Spleen (tissue), 11 donors: ENCODE results near the gene SLC22A3. TPM values are rescaled to one million over a fixed set of nuclear protein-coding genes. Genes with fewer than 3 reads are reported as not detected.

ENCODE experiments used
- DNase-seq: peaks from one replicate; pipeline ENCODE4 v3.0.0-alpha.2; 2020
- H3K27ac ChIP-seq, 8 donors: fragments of 200-600 bp; sonication (generic) in 7 of 8; 1 replicate in 4 of 8; 2 replicates in 4 of 8; pipeline versions ENCODE4 v1.5.0 to v1.8.0; 2016 to 2021; ENCODE audit warnings: inconsistent platforms in 4 of 8, mild to moderate bottlenecking in 4 of 8, moderate library complexity in 1 of 8
- H3K27me3 ChIP-seq, 7 donors: fragments of 200-600 bp; sonication (generic) in 6 of 7; replicated peaks in 1 of 7; 1 replicate in 4 of 7; 2 replicates in 3 of 7; pipeline versions ENCODE4 v1.5.0 to v1.8.0; 2016 to 2021; ENCODE audit warnings: inconsistent platforms in 3 of 7, mild to moderate bottlenecking in 1 of 7
- H3K36me3 ChIP-seq, 6 donors: fragments of 200-600 bp; sonication (generic) in 5 of 6; 1 replicate in 4 of 6; 2 replicates in 2 of 6; pipeline versions ENCODE4 v1.5.0 to v1.8.0; 2016 to 2021; ENCODE audit warnings: inconsistent platforms in 2 of 6
- H3K4me1 ChIP-seq, 6 donors: fragments of 200-600 bp; sonication (generic) in 5 of 6; 1 replicate in 3 of 6; 2 replicates in 3 of 6; pipeline versions ENCODE4 v1.5.0 to v1.8.0; 2016 to 2021; ENCODE audit warnings: inconsistent platforms in 3 of 6
- H3K4me3 ChIP-seq, 8 donors: fragments of 200-600 bp; sonication (generic) in 7 of 8; 1 replicate in 4 of 8; 2 replicates in 4 of 8; pipeline versions ENCODE4 v1.5.0 to v1.8.0; 2016 to 2021; ENCODE audit warnings: inconsistent platforms in 4 of 8, mild to moderate bottlenecking in 4 of 8, moderate library complexity in 2 of 8
- H3K9me3 ChIP-seq, 8 donors: fragments of 200-600 bp; sonication (generic) in 7 of 8; 1 replicate in 4 of 8; 2 replicates in 4 of 8; pipeline versions ENCODE4 v1.5.0 to v1.8.0; 2016 to 2021; ENCODE audit warnings: inconsistent platforms in 4 of 8
- CTCF ChIP-seq, 11 experiments: fragments of 200-600 bp in 7 of 11; fragments of 450-650 bp in 4 of 11; sonication (generic) in 4 of 11; IDR thresholded peaks in 8 of 11; conservative IDR thresholded peaks in 3 of 11; 1 replicate in 7 of 11; 2 replicates in 4 of 11; pipeline versions ENCODE4 v1.4.0 to v1.8.0; 2016 to 2021; ENCODE audit warnings: antibody characterized with exemption in 11 of 11, inconsistent platforms in 4 of 11, mild to moderate bottlenecking in 1 of 11
- POLR2A ChIP-seq, 3 donors: fragments of 450-650 bp; IDR thresholded peaks; one replicate each; pipeline ENCODE4 v1.5.1; 2017; ENCODE audit warnings: antibody characterized with exemption in 3 of 3, mild to moderate bottlenecking in 1 of 3
- POLR2AphosphoS5 ChIP-seq, 3 donors: sonication (generic); formaldehyde crosslinking; IDR thresholded peaks; one replicate each; pipeline ENCODE4 v1.5.1; 2017; ENCODE audit warnings: antibody characterized with exemption in 3 of 3
- WGBS, 5 donors: extraction: QIAGEN DNeasy Blood & Tissue Kit in 3 of 5; methylation state at CpG; one replicate each; pipeline versions ENCODE4 v1.1.5 to v1.1.7; 2013 to 2018; 5-methylcytosine and 5-hydroxymethylcytosine counted together
- intact Hi-C: fragments of 100-400 bp; cut with DNase I; formaldehyde crosslinking; loops from one replicate; pipeline ENCODE4 v1.15.0; 2023; ENCODE audit warnings: low total_unique reads
- polyA plus RNA-seq, 3 donors: library from polyadenylated mRNA; stranded (reverse); fragments of 200-250 nt; gene quantifications; one replicate each; pipeline ENCODE4 v1.2.1, GENCODE V29; 2013
- total RNA-seq, 7 donors: library from RNA; depleted of rRNA in 3 of 7; stranded (reverse); fragments of >200 nt in 3 of 7; fragmentation: NEBNext Ultra II Directional in 4 of 7; extraction: Animal tissue kit (Norgen Biotek cat#: 25700) in 4 of 7; gene quantifications; one replicate each; pipeline versions ENCODE4 v1.1.0 to v1.2.1, GENCODE V29; 2016 to 2021
- donor health status: healthy with polysubstance abuse.
- donor health status: DM: no; HTN: no; CAD: no; lungs with moderate emphysema.
- donor health status: DM: no; HTN: no; CAD: no.
- donor health status: Bipolar disorder and iron deficiency.
- donor health status: healthy.
- donor health status: DM: no; HTN: no; CAD: no.
- donor health status: DM: yes; HTN: yes; CAD: no.

The SLC22A3 gene
- total and polyA plus RNA-seq, 10 donors = 0.70 to 2.2 (median 1.7) TPM

GRCh38 chr6:160454303-160454702 lies 106.1 kb downstream of the SLC22A3 start:
- WGBS, 5 donors = 83 to 86% (median 86%) methylated on average over 6 of the region's 6 CpGs

GRCh38 chr6:160455081-160455480 lies 106.9 kb downstream of the SLC22A3 start:
- H3K9me3 ChIP-seq = peaks cover 0 to 5% (median 1%) of the 10 kb centered on the region in 8 donors
- no peak overlapping the region for H3K27ac ChIP-seq
- no peak for TF ChIP-seq POLR2AphosphoS5 (IDR thresholded peaks at IDR 0.05)
- no peak for TF ChIP-seq CTCF (IDR thresholded peaks at IDR 0.05 in 8 of 11, conservative IDR thresholded peaks at IDR 0.05 in 3 of 11)
- no peak for TF ChIP-seq POLR2A (IDR thresholded peaks at IDR 0.05)
- WGBS, 5 donors = 59 to 79% (median 72%) methylated on average over 6 of the region's 6 CpGs
- no peaks in the 10 kb centered on the region for H3K36me3 ChIP-seq
- H3K4me3 ChIP-seq = no peak overlapping the region
- no peak for DNase-seq
- H3K4me1 ChIP-seq = peaks cover 0 to 40% (median 16%) of the 10 kb centered on the region in 6 donors
- intact Hi-C loops = loop anchor here (5.0 to 10.0 kb wide), 2 partner anchors 318 to 590 kb away; no protein-coding TSS in a partner anchor
- H3K27me3 ChIP-seq = peaks cover 0 to 3% (median 0%) of the 10 kb centered on the region in 7 donors

More at GRCh38 chr6:160454303-160454702, 106.1 kb downstream of the SLC22A3 start:
- Histone ChIP-seq H3K27me3 (peaks cover 0 to 3% (median 0%) of the 10 kb centered on the region in 7 donors), H3K9me3 (peaks cover 0 to 11% (median 5%) of the 10 kb centered on the region in 8 donors), H3K4me3 (no peak overlapping the region), H3K27ac (no peak overlapping the region), H3K4me1 (peaks cover 0 to 32% (median 14%) of the 10 kb centered on the region in 6 donors), H3K36me3 (no peaks in the 10 kb centered on the region)
- TF ChIP-seq CTCF (IDR thresholded peaks at IDR 0.05 in 8 of 11, conservative IDR thresholded peaks at IDR 0.05 in 3 of 11) (no peak), POLR2AphosphoS5 (IDR thresholded peaks at IDR 0.05) (no peak), POLR2A (IDR thresholded peaks at IDR 0.05) (no peak)
- intact Hi-C loops = loop anchor here (10.0 kb wide), 1 partner anchor 590 kb away; no protein-coding TSS in a partner anchor
- no peak for DNase-seq

DNA sequence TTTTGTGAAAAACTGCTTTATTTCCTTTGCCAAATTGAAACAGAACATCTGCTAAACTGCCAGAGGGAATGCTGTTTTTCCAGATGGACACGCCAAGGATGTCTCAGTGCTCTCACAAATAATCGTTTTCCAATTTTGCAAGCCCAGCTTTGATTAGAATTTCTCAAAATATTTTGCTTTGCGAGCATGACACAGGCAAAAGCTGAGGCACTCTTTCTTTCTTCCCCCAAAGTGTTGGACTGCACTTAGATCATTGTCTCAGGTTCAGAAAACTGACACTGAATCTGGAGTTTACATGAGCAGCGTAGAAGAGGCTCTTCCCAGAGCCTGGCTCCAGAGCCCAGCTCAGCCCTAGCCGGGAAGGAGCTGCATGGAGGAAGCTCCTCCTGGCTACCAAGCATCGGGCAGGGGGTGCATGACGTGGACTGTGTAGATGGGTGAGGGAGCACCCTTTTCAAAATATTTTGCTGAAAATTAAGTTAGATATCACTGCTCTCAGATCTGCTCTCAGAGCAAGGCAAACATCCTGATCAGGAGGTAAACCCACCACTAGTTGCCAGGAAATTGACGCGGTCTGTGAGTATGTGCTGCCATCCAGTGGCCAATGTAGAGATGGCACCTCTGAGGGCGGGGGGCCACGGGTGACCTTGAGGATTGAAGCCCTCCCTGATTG lies 107.5 kb downstream of the SLC22A3 start:
- peaks cover 0 to 45% (median 21%) of the 10 kb centered on the region in 6 donors for H3K4me1 ChIP-seq
- no peaks in the 10 kb centered on the region for H3K9me3 ChIP-seq
- H3K36me3 ChIP-seq = no peaks in the 10 kb centered on the region
- H3K4me3 ChIP-seq = peak overlapping the region in 1 of 8 donors; percentile 31
- 26 to 40% (median 32%) methylated on average over 7 to 11 of the region's 11 CpGs for WGBS, 5 donors
- intact Hi-C loops = loop anchor here (5.0 to 10.0 kb wide), 2 partner anchors 318 to 591 kb away; no protein-coding TSS in a partner anchor
- peak; percentile 87 for DNase-seq
- H3K27me3 ChIP-seq = peaks cover 0 to 3% (median 0%) of the 10 kb centered on the region in 7 donors
- TF ChIP-seq POLR2AphosphoS5 (IDR thresholded peaks at IDR 0.05) = peak in 1 of 3 donors; percentile 23
- TF ChIP-seq CTCF (IDR thresholded peaks at IDR 0.05 in 8 of 11, conservative IDR thresholded peaks at IDR 0.05 in 3 of 11) = peak; percentile 92 to 96 (median 94)
- no peak for TF ChIP-seq POLR2A (IDR thresholded peaks at IDR 0.05)
- H3K27ac ChIP-seq = no peak overlapping the region

- H3K4me1 ChIP-seq = peaks cover 0 to 51% (median 26%) of the 10 kb centered on the region in 6 donors
- 35 to 54% (median 40%) methylated on average over 3 of the region's 3 CpGs for WGBS, 5 donors
- intact Hi-C loops = loop anchor here (5.0 to 10.0 kb wide), 2 partner anchors 319 to 591 kb away; no protein-coding TSS in a partner anchor
- peaks cover 0 to 3% (median 0%) of the 10 kb centered on the region in 7 donors for H3K27me3 ChIP-seq
- peak overlapping the region in 1 of 8 donors; percentile 31 for H3K4me3 ChIP-seq
- TF ChIP-seq POLR2A (IDR thresholded peaks at IDR 0.05) (no peak), POLR2AphosphoS5 (IDR thresholded peaks at IDR 0.05) (no peak), CTCF (IDR thresholded peaks at IDR 0.05 in 8 of 11, conservative IDR thresholded peaks at IDR 0.05 in 3 of 11) (peak in 6 of 11 experiments; percentile 9 to 60 (median 32))
- no peaks in the 10 kb centered on the region for H3K9me3 ChIP-seq
- no peaks in the 10 kb centered on the region for H3K36me3 ChIP-seq
- DNase-seq = no peak
- H3K27ac ChIP-seq = no peak overlapping the region
Measured at GRCh38 chr6:160456214-160456546, 108.0 kb downstream of the SLC22A3 start.
